ENCODE results near the gene TMEM131L. TPM values are rescaled to one million over a fixed set of nuclear protein-coding genes. Genes with fewer than 3 reads are reported as not detected.
"Not testable (repeated sequence)": the region's sequence is repeated elsewhere in the genome, so short reads cannot be mapped to it uniquely, and the experiment has no call there.

Gene TMEM131L
- total RNA-seq, 2 experiments from 2014 or later = 45.8 to 45.9 TPM

- Mint-ChIP-seq H3K36me3 (ENCODE audit: low read depth) (no peaks in the 10 kb centered on the region), H3K9me3 (ENCODE audit: low read depth) (no peaks in the 10 kb centered on the region), H3K27ac (peak overlapping the region; percentile 84), H3K4me1 (peaks cover 41% of the 10 kb centered on the region), H3K4me3 (no peak overlapping the region), H3K27me3 (no peaks in the 10 kb centered on the region)
- DNase-seq (peak; percentile 62), ATAC-seq (peak; percentile 57)
- intact Hi-C loops (cut with DNase I, micrococcal nuclease) = loop anchor here (2.0 to 5.0 kb wide), 2 partner anchors 33 to 100 kb away; partner anchors contain the start of gene TLR2 (in 1 of the 2)
- ChIA-PET CTCF (interaction anchor here (0.6 to 2.9 kb wide), 12 partner anchors 9 to 525 kb away, joined by 3 to 14 read pairs (median 4); partner anchors contain the start of gene TMEM131L), POLR2A (interaction anchor here (0.7 to 1.2 kb wide), 2 partner anchors 182 to 537 kb away, joined by 3 to 4 read pairs; no protein-coding TSS in a partner anchor)
These were observed 186.1 kb downstream of the TMEM131L start for GRCh38 chr4:153652051-153652784.

- CTCF ChIA-PET = interaction anchor here (1.2 kb wide), 1 partner anchor 10 kb away, joined by 6 read pairs; no protein-coding TSS in a partner anchor
- DNase-seq = no peak
- no peaks in the 10 kb centered on the region for H3K36me3 Mint-ChIP-seq (ENCODE audit: low read depth)
- H3K9me3 Mint-ChIP-seq (ENCODE audit: low read depth) = no peaks in the 10 kb centered on the region
- no peak overlapping the region for H3K4me3 Mint-ChIP-seq
- peaks cover 31% of the 10 kb centered on the region for H3K4me1 Mint-ChIP-seq
- POLR2A ChIA-PET = no interaction called here
- no peak for ATAC-seq
- H3K27ac Mint-ChIP-seq = peak overlapping the region; percentile 8
- H3K27me3 Mint-ChIP-seq = no peaks in the 10 kb centered on the region
- intact Hi-C loops (cut with DNase I, micrococcal nuclease) = no loop called here
These were observed 188.9 kb downstream of the TMEM131L start for GRCh38 chr4:153655002-153655541.

GRCh38 chr4:153655928-153656327 is 189.8 kb downstream of the TMEM131L start:
- ATAC-seq = no peak
- Mint-ChIP-seq H3K27ac (no peak overlapping the region), H3K27me3 (no peaks in the 10 kb centered on the region), H3K4me1 (peaks cover 24% of the 10 kb centered on the region), H3K9me3 (ENCODE audit: low read depth) (no peaks in the 10 kb centered on the region), H3K36me3 (ENCODE audit: low read depth) (no peaks in the 10 kb centered on the region), H3K4me3 (no peak overlapping the region)
- POLR2A ChIA-PET = no interaction called here
- intact Hi-C loops (cut with DNase I, micrococcal nuclease) = no loop called here
- CTCF ChIA-PET = interaction anchor here (1.2 kb wide), 1 partner anchor 11 kb away, joined by 6 read pairs; no protein-coding TSS in a partner anchor
- no peak for DNase-seq

- Mint-ChIP-seq H3K27ac (no peak overlapping the region), H3K4me3 (no peak overlapping the region), H3K4me1 (no peaks in the 10 kb centered on the region), H3K27me3 (no peaks in the 10 kb centered on the region), H3K9me3 (ENCODE audit: low read depth) (peaks cover 4% of the 10 kb centered on the region), H3K36me3 (ENCODE audit: low read depth) (no peaks in the 10 kb centered on the region)
- ATAC-seq (no peak), DNase-seq (no peak)
- ChIA-PET POLR2A (no interaction called here), CTCF (no interaction called here)
- intact Hi-C loops (cut with DNase I, micrococcal nuclease) = no loop called here
These were observed 195.2 kb downstream of the TMEM131L start for GRCh38 chr4:153661215-153661822.

GRCh38 chr4:153661908-153662307 is 195.7 kb downstream of the TMEM131L start:
- no peaks in the 10 kb centered on the region for H3K36me3 Mint-ChIP-seq (ENCODE audit: low read depth)
- ChIA-PET POLR2A (no interaction called here), CTCF (no interaction called here)

GRCh38 chr4:153663667-153664066 is 197.5 kb downstream of the TMEM131L start:
- Mint-ChIP-seq H3K4me1 (no peaks in the 10 kb centered on the region), H3K4me3 (no peak overlapping the region), H3K27me3 (peaks cover 2% of the 10 kb centered on the region), H3K9me3 (ENCODE audit: low read depth) (peaks cover 4% of the 10 kb centered on the region), H3K27ac (no peak overlapping the region), H3K36me3 (ENCODE audit: low read depth) (no peaks in the 10 kb centered on the region)
- ChIA-PET POLR2A (no interaction called here), CTCF (interaction anchor here (0.6 kb wide), 1 partner anchor 415 kb away, joined by 3 read pairs; no protein-coding TSS in a partner anchor)
- ATAC-seq = no peak
- DNase-seq = no peak
- intact Hi-C loops (cut with DNase I, micrococcal nuclease) = no loop called here

More at GRCh38 chr4:153661908-153662307, 195.7 kb downstream of the TMEM131L start:
- Mint-ChIP-seq H3K27ac (no peak overlapping the region), H3K4me3 (no peak overlapping the region), H3K4me1 (no peaks in the 10 kb centered on the region), H3K27me3 (no peaks in the 10 kb centered on the region), H3K9me3 (ENCODE audit: low read depth) (peaks cover 4% of the 10 kb centered on the region)
- DNase-seq (no peak), ATAC-seq (no peak)
- intact Hi-C loops (cut with DNase I, micrococcal nuclease) = no loop called here

GRCh38 chr4:153666505-153666904 is 200.3 kb downstream of the TMEM131L start:
- not testable (repeated sequence) for H3K27me3 Mint-ChIP-seq

GRCh38 chr4:153668647-153669046 is 202.5 kb downstream of the TMEM131L start:
- CTCF ChIA-PET = interaction anchor here (1.4 kb wide), 1 partner anchor 23 kb away, joined by 3 read pairs; no protein-coding TSS in a partner anchor
- H3K4me1 Mint-ChIP-seq = peaks cover 5% of the 10 kb centered on the region
- H3K27ac Mint-ChIP-seq = no peak overlapping the region
- ATAC-seq = no peak
- H3K9me3 Mint-ChIP-seq (ENCODE audit: low read depth) = no peaks in the 10 kb centered on the region
- intact Hi-C loops (cut with DNase I, micrococcal nuclease) = no loop called here
- no peak overlapping the region for H3K4me3 Mint-ChIP-seq
- no peaks in the 10 kb centered on the region for H3K36me3 Mint-ChIP-seq (ENCODE audit: low read depth)
- DNase-seq = no peak
- POLR2A ChIA-PET = no interaction called here
- H3K27me3 Mint-ChIP-seq = peaks cover 6% of the 10 kb centered on the region

More at GRCh38 chr4:153666505-153666904, 200.3 kb downstream of the TMEM131L start:
- H3K27ac Mint-ChIP-seq; H3K4me1 Mint-ChIP-seq; POLR2A ChIA-PET; ATAC-seq; H3K36me3 Mint-ChIP-seq (ENCODE audit: low read depth); DNase-seq; H3K9me3 Mint-ChIP-seq (ENCODE audit: low read depth); H3K4me3 Mint-ChIP-seq; intact Hi-C loops (cut with DNase I, micrococcal nuclease): not testable (repeated sequence)
- CTCF ChIA-PET = interaction anchor here (0.6 kb wide), 1 partner anchor 220 kb away, joined by 3 read pairs; no protein-coding TSS in a partner anchor

- ChIA-PET CTCF (interaction anchor here (0.7 kb wide), 1 partner anchor 16 kb away, joined by 3 read pairs; no protein-coding TSS in a partner anchor), POLR2A (no interaction called here)
- Mint-ChIP-seq H3K36me3 (ENCODE audit: low read depth) (no peaks in the 10 kb centered on the region), H3K27me3 (peaks cover 6% of the 10 kb centered on the region), H3K4me3 (no peak overlapping the region), H3K9me3 (ENCODE audit: low read depth) (peaks cover 1% of the 10 kb centered on the region), H3K4me1 (peaks cover 5% of the 10 kb centered on the region), H3K27ac (no peak overlapping the region)
- intact Hi-C loops (cut with DNase I, micrococcal nuclease) = no loop called here
- no peak for DNase-seq
- no peak for ATAC-seq
These were observed 203.7 kb downstream of the TMEM131L start for GRCh38 chr4:153669838-153670237.

- DNase-seq (no peak), ATAC-seq (no peak)
- Mint-ChIP-seq H3K36me3 (ENCODE audit: low read depth) (no peaks in the 10 kb centered on the region), H3K4me1 (no peaks in the 10 kb centered on the region), H3K27ac (no peak overlapping the region), H3K9me3 (ENCODE audit: low read depth) (peaks cover 14% of the 10 kb centered on the region), H3K27me3 (peaks cover 2% of the 10 kb centered on the region), H3K4me3 (no peak overlapping the region)
- ChIA-PET POLR2A (no interaction called here), CTCF (no interaction called here)
- intact Hi-C loops (cut with DNase I, micrococcal nuclease) = no loop called here
These were observed 210.3 kb downstream of the TMEM131L start for GRCh38 chr4:153676486-153676885.

- Mint-ChIP-seq H3K27me3 (peaks cover 2% of the 10 kb centered on the region), H3K36me3 (ENCODE audit: low read depth) (no peaks in the 10 kb centered on the region), H3K27ac (no peak overlapping the region), H3K4me3 (no peak overlapping the region), H3K4me1 (no peaks in the 10 kb centered on the region), H3K9me3 (ENCODE audit: low read depth) (peaks cover 14% of the 10 kb centered on the region)
- ATAC-seq (no peak), DNase-seq (no peak)
- ChIA-PET POLR2A (no interaction called here), CTCF (interaction anchor here (1.0 kb wide), 1 partner anchor 12 kb away, joined by 3 read pairs; no protein-coding TSS in a partner anchor)
- intact Hi-C loops (cut with DNase I, micrococcal nuclease) = no loop called here
These were observed 210.8 kb downstream of the TMEM131L start for GRCh38 chr4:153676984-153677383.
